Activated CD8-positive, alpha-beta memory T cell treated with anti-CD3 and anti-CD28 coated beads for 4 hours (primary cell): ENCODE data around the gene TIA1.
"Not testable (repeated sequence)": the region's sequence is repeated elsewhere in the genome, so short reads cannot be mapped to it uniquely, and the experiment has no call there.

Experiments used
- DNase-seq, 2 donors: peaks; one replicate each; pipeline ENCODE4 v3.0.0-alpha.2; 2020; ENCODE audit warnings: low read depth in 2 of 2

The TIA1 gene, protein sequence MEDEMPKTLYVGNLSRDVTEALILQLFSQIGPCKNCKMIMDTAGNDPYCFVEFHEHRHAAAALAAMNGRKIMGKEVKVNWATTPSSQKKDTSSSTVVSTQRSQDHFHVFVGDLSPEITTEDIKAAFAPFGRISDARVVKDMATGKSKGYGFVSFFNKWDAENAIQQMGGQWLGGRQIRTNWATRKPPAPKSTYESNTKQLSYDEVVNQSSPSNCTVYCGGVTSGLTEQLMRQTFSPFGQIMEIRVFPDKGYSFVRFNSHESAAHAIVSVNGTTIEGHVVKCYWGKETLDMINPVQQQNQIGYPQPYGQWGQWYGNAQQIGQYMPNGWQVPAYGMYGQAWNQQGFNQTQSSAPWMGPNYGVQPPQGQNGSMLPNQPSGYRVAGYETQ

DNA sequence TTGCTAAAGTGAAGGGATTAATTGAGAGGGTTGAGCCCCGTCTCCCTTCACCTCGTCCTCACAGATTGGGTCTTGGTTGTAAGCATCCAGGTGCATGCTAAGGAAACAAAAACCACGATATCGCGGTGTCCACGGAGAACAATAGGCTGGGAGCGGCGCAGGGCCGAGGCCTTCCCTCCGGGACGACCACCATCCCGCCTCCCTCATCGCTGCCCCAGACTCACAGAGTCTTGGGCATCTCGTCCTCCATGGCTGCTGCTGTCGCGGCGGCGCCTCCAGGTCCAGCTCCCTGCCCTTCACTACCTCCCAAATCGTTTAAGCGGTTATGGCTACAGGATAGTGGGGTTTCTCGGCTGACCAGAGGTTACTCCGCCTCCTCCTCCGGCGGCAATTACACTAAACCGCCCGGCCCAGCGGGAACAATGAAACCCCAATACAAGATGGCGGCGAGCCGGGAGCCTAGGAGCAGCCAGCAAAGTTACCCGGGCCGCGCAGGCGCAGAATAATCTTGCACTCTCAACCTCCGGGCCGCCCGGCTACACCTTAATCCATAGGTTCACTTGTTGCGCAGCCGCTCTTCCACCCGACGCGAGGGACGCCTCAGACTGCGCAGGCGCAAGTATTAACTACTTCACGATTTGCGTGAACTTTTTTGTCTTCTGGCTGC, at the start of gene TIA1:
TSS of gene TIA1 (minus strand) at position 448 of the 667 bp plus-strand sequence. CDS start at position 250, 198 bp downstream.
- DNase-seq = peak; percentile 93 to 97

DNA sequence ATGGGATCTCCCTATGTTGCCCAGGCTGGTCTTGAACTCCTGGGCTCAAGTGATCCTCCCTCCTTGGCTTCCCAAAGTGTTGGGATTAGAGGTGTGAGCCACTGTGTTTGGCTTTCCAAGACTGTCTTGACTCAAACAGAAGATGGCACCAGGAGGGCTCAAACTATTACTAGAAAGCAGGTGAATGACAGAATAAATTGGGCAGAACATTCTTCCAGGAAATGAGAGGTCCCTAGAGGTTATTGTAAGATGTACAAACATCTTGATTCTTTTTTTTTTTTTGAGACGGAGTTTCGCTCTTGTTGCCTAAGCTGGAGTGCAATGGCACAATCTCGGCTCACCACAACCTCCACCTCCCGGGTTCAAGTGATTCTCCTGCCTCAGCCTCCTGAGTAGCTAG, 49.4 kb upstream of the TIA1 start:
- not testable (repeated sequence) for DNase-seq

DNA sequence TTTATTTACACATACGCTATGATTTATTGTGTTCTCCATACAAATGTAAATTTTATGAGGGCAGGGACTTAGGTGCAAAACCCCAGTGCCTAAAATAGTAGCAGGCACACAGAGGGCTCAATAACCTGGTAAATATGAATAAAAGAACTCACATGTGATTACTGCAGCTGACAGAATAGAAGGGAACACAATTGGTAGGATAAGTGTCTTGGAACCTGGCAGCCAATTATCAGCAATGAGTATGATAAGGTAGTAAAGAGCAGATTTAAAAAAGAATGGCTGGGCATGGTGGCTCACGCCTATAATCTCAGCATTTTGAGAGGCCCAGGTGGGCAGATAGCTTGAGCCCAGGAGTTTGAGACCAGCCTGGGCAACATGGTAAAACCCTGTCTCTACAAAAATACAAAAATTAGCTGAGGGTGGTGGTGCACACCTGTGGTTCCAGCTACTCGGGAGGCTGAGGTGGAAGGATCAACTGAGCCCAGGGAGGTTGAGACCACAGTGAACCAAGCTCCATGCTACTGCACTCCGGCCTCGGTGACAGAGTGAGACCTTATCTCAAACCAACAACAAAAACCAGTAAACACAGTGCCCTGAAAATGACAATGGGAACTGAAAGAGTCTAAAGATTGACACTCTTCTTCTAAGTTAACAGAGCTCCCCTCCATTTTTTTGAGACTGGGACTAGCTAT, 35.2 kb upstream of the TIA1 start:
- DNase-seq = no peak

DNA sequence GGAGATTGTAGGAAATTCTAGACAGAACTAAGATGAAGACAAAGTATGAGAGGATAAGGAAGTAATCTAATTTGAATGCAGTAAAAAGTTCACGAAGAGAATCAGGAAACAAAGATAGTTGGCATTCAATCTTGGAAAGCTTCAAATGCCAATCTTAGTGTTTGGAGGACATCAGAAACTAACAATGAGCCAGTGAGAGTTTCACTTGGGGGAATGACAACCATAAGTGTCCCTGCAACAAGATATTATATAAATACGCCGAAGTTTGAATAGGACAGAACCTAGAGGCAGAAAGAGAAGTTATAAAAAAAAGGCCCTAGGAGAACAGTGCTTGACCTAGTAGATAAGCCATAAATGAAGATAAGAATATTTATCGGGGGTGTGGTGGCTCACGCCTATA, 34.0 kb upstream of the TIA1 start:
- no peak for DNase-seq

DNA sequence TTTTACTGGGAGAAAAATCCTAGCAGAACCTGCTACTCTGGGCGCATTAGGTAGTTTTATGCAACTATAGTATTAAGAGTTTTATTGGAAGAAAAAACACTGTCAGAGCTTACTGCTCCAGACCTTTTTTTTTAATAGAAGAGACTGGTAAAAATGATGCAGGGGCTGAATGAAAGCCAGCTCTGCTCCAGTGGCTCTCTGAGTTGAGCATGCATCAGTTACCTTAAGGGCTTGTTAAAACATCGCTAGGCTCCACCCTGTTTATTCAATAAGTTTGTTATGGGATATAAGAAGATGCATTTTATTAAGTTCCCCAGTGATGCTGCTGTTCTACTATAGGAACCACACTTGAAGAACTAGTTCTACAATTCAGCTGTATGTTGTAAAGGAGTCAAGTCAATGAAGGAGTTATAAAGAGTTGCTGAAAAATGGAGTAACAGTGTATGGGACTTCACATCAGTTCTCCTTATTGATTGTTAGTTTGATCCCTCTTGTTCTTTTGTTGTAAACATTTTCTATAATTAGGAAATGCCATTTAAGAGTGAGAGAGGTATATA, 31.9 kb upstream of the TIA1 start:
- no peak for DNase-seq

DNA sequence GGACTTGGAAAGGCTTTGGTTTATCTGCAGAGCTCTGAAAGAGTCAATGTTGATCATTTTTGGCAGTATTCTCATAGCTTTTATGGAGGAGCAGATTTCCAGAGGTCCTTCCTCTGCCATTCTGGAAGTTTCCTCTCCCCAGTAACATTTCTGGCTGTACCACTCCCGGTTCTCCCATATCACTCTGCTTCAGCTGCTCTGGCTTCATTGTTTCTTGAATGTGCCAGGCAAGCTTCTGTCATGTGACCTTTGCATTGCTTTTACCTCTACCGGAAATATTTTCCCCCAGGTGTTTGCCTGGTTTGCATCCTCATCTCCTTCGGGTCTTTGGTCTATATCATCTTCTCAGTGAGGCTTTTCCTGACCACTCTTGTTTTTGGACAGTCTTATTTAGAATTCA, 21.9 kb upstream of the TIA1 start:
- no peak for DNase-seq

DNA sequence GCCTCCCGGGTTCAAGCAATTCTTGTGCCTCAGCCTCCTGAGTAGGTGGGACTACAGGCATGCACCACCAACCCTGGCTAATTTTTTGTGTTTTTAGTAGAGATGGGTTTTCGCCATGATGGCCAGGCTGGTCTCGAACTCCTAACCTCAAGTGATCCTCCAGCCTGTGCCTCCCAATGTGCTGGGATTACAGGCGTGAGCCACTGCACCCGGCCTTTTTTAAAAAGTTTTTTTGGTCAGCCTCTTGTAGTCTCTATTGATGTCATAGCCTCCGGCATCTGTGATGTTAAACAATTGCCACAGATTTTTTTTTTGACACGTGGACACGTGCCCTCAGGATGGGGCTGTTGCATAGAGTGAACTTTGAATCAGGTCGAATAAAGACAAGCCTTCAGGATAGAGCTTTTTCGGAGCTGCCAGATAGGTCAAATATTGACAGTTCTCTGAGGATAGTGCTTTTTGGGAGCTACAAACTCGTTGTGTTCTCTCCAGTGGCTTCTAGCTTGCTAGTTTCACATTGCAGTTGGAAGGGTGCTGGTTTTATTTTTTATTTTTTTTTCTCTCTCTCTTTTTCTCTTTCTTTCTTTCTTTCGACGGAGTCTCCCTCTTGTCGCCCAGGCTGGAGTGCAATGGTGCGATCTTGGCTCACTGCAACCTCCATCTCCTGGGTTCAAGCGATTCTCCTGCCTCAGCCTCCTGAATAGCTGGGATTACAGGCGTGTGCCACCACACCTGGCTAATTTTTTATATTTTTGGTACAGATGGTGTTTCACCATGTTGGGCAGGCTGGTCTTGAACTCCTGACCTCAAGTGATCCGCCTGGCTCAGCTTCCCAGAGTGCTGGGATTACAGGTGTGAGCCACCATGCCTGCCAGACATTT, 21.2 kb upstream of the TIA1 start:
- DNase-seq = not testable (repeated sequence)

DNA sequence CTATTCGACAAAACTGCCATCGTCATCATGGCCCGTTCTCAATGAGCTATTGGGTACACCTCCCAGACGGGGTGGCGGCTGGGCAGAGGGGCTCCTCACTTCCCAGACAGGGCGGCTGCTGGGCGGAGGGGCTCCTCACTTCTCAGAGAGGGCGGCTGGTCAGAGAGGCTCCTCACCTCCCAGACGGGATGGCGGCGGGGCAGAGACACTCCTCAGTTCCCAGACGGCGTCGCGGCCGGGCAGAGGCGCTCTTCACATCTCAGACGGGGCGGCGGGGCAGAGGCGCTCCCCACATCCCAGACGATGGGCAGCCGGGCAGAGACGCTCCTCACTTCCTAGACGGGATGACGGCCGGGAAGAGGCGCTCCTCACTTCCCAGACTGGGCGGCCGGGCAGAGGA, 18.5 kb upstream of the TIA1 start:
- DNase-seq = not testable (repeated sequence)

DNA sequence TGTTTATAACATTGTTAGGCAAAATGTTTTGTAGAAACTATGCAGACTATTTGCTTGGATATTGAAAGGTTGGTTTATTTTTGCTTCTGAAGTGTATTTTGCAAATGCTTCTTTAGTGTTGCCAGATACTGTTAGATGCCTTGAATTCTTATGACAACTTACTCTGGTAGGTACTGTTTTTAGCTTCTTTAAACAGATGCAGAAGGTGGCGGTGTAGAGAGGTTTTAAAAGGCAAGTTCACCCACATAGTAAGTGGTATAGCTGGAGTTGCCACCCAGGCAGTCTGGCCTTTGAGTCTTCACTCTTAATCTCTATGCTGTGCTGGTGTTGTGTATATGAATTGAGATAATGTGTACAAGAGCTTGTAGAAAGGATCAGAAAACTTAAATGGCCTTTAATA, 13.1 kb upstream of the TIA1 start:
- no peak for DNase-seq

DNA sequence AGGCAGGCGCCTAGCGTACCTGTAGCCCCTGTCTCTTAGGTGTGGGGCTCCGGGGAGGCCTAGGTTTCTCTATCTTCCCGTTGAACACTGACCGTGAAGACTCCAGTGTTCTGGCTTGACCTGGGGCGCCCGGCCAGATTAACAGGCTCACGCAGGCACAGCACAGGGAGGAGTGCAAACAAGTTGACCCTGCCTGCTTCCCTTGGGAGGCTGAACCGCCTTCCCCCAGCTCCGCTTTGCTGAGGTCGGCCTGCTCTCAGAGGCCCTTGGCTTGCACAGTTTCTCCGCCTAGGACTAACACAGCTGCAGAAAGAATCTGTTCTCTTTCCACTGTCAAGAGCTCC, 10.1 kb upstream of the TIA1 start:
- no peak for DNase-seq

DNA sequence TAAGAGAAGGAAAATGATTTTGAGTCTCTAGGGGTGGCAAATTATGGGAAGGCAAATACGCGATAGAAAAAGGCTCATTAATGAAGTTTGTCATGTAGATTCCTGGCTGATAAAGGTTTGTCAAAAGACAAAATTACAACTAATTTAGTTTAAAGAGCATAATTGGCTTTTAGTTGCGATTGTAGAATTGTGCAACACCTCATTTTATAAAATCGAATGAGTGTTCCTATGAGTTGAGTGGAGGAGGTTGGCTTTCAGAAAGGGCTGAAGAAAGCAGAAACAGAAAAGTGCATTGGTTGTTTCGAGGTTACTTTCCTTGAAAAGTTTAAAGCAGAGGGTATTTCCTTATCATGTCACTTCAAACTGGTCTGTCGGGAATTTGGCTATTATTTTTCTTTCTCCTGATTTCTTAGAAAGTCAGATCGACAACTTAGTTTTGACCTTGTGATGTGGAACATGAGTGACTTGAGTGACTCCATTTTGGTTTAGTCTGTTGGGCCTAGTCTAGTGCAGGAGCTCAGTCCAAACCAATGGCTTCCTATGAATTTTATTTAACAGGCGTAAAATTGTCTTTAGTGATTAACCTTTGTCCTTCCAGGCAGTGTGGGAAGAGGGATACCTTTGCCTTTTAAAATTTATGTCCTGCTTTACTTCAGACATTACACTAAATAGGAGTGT, 7.3 kb upstream of the TIA1 start:
- DNase-seq = no peak

DNA sequence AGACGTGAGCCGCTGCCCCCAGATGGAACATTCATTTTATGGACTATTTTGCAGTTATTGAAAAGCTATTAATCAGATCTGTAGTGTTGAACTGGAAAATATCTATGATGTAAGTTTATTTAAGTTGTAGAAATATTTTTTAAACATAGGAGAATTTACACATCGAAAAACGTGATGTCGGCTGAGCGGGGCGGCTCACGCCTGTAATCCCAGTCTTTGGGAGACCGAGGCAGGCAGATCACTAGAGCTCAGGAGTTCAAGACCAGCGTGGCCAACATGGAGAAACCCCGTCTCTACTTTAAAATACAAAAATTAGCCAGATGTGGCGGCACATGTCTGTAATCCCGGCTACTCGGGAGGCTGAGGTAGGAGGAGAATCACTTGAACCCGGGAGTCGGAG, 2.0 kb upstream of the TIA1 start:
- no peak for DNase-seq

DNA sequence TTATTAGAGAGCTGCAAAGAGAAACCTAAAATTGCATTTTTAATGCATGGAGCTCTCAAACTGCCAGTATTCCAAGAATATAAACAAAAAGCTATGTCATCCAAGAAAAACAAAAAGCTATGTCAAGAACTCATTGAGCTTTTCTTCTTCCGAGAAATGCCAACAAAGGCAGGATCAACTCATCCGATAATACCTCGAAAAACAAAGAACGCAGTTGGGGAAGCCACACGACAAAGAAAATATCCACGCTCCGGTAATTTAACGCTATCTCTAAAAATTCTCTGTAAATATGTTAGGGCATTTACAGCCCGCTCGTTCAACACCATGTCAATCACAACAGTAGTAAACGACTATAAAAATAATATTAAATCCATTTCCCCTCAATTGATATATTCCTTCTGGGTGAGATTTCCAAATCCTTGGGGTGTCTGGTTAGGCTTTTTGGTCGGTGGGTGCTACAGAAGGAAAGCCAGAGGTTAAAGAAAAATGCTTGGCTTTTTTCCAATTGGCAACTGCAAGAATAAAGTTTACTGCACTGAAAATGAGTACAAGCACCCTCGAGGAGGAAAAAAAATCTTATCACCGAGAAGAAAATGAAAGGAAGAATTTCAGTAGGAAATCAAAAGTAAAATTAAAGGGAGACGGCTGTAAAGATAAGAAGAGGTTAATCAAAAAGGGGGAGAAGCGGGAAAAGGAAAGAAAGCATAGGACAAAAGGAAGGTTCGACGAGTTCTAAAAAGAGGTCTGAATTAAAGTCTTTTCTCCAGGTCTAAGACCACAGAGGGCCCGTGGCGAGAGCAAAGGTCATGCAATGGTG, 856 bp downstream of the TIA1 start:
- DNase-seq = no peak

DNA sequence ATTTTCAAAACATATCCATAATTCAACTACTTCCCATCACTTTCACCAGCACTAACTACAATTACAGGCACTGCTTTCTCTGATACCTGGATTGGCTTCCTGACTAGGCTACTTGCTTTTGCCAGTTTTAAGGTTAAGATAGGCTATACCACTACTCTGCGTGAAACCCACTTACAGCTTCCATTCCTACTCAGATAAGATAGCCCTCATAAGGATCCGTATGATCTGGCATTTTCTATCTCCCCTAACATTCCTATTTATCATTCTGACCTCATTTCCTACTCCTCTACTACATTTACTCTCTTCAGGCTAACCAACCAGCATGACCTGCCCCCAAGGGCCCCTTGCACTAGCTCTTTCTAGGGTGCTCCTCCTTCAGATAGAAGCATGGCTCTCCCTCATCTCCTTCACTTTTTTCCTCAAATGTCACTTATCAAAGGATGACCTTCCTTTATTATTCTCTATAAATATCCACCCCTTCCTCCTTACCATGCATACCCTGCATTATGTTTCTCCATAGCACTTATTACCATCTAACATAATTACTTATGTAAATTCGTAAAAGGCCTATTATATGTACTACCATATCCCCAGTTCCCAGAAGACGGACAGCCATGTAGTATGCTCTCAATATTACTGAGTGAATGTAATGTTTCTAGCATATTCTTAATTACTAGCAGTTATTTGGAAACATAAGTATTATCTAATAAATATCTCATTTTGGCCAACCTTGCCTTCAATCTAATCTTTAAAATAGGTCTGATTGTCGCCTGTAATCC, 4.4 kb downstream of the TIA1 start:
- DNase-seq = no peak

DNA sequence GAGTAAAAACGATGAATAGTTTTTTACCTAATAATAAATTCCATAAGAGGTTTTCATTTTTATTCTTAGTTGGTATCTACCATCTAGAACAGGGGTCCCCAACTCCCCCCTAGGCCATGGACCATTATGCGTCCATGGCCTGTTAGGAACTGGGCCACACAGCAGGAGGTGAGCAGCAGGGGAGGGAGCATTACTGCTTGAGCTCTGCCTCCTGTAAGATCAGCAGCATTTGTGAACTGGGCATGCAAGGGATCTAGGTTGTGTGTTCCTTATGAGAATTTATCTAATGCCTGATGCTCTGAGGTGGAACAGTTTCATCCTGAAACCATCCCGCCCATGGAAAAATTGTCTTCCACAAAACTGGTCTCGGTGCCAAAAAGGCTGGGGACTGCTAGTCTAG, 5.9 kb downstream of the TIA1 start:
- no peak for DNase-seq

DNA sequence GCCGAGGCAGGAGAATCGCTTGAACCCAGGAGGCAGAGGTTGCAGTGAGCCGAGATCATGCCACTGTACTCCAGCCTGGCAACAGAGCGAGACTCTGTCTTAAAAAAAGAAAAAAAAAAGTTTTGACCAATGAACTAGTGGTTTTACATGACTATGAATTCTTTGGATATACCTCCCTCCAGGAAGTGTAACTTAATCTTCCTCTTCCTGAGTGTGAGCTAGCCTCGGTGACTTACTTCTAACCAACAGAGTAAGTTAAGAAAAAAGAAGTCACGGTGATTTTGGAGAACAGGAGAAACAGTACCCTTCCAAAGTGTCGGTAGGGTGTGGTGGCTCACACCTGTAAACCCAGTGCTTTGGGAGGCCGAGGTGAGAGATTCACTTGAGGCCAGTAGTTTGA, 7.1 kb downstream of the TIA1 start:
- no peak for DNase-seq

DNA sequence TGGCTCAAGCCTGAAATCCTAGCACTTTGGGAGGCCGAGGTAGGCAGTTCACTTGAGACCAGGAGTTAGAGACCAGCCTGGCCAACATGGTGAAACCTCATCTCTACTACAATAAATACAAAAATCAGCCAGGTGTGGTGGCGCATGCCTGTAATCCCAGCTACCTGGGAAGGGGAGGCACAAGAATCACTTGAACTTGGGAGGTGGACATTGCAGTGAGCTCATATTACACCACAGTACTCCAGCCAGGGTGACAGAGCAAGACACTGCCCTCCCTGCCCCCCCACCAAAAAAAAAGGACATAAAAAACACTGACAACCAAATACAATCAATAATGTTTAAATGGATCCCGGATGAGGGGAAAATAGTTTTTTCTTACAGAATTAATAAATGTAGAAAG, 7.8 kb downstream of the TIA1 start:
- DNase-seq = no peak

DNA sequence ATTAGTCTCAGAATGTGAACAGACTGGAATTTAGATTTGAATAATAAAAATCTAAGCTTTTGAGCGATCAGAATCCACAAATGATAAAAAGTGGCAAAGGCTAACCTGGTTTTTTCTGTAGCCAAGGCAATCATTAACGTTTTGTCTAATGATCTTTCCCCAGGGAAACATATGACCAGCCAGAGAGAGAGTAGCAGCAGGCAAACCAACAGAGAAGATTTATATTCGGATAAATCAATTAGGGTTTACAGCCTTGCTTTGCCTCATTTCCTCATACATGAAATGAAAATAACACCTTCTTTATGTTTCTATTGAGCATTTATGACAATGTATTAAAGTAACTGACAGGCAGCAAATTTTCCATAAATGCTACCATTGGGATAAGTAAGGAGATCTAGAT, 14.5 kb downstream of the TIA1 start:
- DNase-seq = no peak

DNA sequence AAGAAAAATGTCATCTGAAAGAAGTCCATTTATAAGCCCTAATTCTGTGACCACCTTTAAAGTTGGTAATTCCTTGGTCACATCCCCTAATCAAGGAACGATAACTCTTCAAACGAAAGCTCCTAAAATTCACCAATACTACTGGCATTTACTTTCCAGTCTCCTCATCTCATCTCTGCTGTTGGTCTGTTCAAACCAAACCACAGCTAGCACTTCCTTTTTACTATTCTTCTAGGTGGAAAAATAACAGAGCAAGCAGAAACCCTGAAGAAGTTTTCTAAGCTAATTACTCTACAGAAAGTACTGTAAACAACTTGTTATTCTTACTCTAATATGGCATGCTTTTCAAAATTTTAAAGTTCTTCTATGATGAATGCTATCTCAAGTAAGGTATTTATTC, 21.6 kb downstream of the TIA1 start:
- DNase-seq = no peak
